NB4 (cell line): ENCODE results near the gene AXL.

Experiments
- DNase-seq: peaks from one replicate; pipeline ENCODE4 v3.0.0; 2010; ENCODE audit warnings: low read depth
- H3K4me3 ChIP-seq: one replicate; pipeline ENCODE4 v1.5.1; 2011; ENCODE audit warnings: mild to moderate bottlenecking, low read depth, low read length, moderate library complexity
- CTCF ChIP-seq: IDR thresholded peaks from one replicate; pipeline ENCODE4 v1.5.1; 2012; ENCODE audit warnings: low read depth, low read length
- MAX ChIP-seq: IDR thresholded peaks from 2 replicates; pipeline ENCODE4 v1.6.1; 2011; ENCODE audit warnings: low read depth, low read length
- MYC ChIP-seq: IDR thresholded peaks from 2 replicates; pipeline ENCODE4 v1.6.1; 2011; ENCODE audit warnings: low read depth, low read length
- POLR2A ChIP-seq: IDR thresholded peaks from 2 replicates; pipeline ENCODE4 v1.6.1; 2011; ENCODE audit warnings: mild to moderate bottlenecking; ENCODE audit not compliant: insufficient read length; ENCODE audit errors: extremely low read depth

AXL gene

GRCh38 chr19:41309180-41310032 lies 90.4 kb downstream of the AXL start:
- DNase-seq, result no peak
- H3K4me3 ChIP-seq, result peak overlapping the region; percentile 92
- TF ChIP-seq MYC, result no peak
- no peak for TF ChIP-seq POLR2A
- no peak for TF ChIP-seq MAX
- no peak for TF ChIP-seq CTCF

- TF ChIP-seq CTCF, result no peak
- TF ChIP-seq MYC, result peak; percentile 65; the same call in 1 of the 2 replicates
- TF ChIP-seq POLR2A, result peak; percentile 36
- H3K4me3 ChIP-seq, result peak within 1 kb of the TSS; percentile 92
- peak; percentile 81 for DNase-seq
Measured at GRCh38 chr19:41310033-41310831, 91.2 kb downstream of the AXL start, which contains the start of gene CCDC97. Gene CCDC97 (plus strand): TSS chr19:41310172. CDS start chr19:41310311, 139 bp downstream.

- H3K4me3 ChIP-seq, result peak overlapping the region; percentile 92
- TF ChIP-seq MYC (no peak), POLR2A (no peak), MAX (no peak), CTCF (no peak)
Measured at GRCh38 chr19:41311072-41311471, 92.0 kb downstream of the AXL start.

More at GRCh38 chr19:41311072-41311471, 92.0 kb downstream of the AXL start:
- no peak for DNase-seq
